Measurements from ENCODE around the gene YJEFN3.

GRCh38 chr19:19486343-19487076 lies 42.2 kb upstream of the YJEFN3 start:
- TF ChIP-seq CTCF (IDR thresholded peaks at IDR 0.05) (no peak), USF1 (CRISPR knock-in tag; IDR thresholded peaks at IDR 0.05) (no peak), ATF2 (CRISPR knock-in tag; IDR thresholded peaks at IDR 0.05; ENCODE audit: borderline replicate concordance, low read depth) (no peak)
